SW 1271 (cell line): ENCODE results near the gene TEPSIN.
A peak's percentile ranks its signal among the peaks of the same experiment; 100 is the strongest.

Experiments used
- DNase-seq, 2 experiments: peaks; one replicate each; lab custom pipeline; 2025; lab: John Stamatoyannopoulos, UW

TEPSIN gene

GRCh38 chr17:81250286-81251093, 11.6 kb upstream of the TEPSIN start:
- no peak for DNase-seq

- DNase-seq = no peak
These were observed 10.6 kb upstream of the TEPSIN start for GRCh38 chr17:81249223-81250040.

- DNase-seq = no peak
These were observed 9.8 kb upstream of the TEPSIN start for GRCh38 chr17:81248649-81249048.

GRCh38 chr17:81247339-81247990, 8.6 kb upstream of the TEPSIN start:
- DNase-seq = no peak

- no peak for DNase-seq
These were observed 8.0 kb upstream of the TEPSIN start for GRCh38 chr17:81246679-81247338.

DNA sequence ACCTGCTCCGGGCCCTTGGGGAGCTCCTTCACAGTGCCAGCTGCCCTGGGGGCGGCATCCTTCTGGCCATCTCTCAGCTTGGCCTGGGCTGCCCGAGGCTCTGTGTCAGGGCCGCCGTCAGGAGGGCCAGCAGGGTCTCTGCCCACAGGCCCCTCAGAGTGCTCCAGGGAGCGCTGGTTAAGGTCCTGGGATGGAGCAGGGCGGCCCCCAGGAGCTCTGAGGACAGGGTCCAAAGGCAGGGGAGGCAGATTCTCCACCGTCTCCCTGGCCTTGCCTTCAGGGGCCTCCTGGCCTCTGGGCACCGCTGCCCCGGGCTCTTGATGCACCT, 7.5 kb upstream of the TEPSIN start:
- DNase-seq = no peak

DNA sequence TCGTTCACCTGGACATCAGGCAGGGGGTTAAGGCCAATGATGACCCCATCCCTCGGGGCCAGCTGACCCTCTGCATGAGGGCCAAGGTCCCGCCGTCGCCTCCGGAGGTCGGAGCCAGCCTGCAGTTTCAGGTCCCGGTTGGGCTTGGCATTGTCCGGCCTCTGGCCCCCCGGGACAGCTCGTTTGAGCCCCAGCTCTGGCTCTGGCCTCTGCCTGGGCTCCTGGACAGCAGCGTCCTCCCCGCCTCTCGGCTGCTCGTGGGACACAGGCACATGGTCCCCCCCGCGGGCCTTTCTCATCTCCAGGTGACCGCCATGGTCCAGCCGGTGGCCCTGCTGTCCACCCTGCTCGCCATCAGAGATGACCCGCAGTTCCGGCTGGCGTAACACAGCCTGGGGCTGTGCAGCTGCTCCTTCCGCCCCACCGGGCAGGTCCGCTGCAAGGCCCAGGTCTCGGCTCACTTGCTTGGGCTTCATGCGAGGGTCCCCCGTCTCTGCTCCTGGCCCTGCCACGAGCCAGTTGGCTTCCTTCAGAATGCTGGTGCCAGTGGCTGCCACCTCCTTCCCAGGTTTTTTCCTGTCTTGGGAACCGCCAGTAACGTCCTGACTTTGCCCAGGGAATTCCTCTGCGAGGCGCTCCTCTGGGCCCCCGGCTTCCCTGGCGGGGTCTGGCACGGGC, 6.9 kb upstream of the TEPSIN start:
- DNase-seq = no peak

GRCh38 chr17:81245024-81245664, 6.3 kb upstream of the TEPSIN start:
- no peak for DNase-seq

- DNase-seq = no peak
These were observed 5.6 kb upstream of the TEPSIN start for GRCh38 chr17:81244358-81245023.

DNA sequence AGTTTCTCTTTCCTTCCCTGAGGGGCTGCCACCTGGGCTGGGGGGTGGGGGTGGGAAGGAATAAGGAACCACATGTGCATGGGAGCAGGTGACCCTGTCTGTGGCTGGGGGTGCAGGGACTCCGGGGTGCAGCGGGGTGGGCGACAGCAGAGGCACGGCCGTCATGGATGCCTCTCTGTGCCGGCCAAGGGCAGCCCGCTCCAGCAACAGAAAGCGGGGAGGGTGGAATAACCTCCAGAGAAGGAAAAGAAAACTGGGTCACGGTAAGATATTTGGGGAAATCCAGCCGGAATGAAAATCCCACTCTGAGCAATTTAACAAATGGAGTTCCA, 4.4 kb upstream of the TEPSIN start:
- no peak for DNase-seq

DNA sequence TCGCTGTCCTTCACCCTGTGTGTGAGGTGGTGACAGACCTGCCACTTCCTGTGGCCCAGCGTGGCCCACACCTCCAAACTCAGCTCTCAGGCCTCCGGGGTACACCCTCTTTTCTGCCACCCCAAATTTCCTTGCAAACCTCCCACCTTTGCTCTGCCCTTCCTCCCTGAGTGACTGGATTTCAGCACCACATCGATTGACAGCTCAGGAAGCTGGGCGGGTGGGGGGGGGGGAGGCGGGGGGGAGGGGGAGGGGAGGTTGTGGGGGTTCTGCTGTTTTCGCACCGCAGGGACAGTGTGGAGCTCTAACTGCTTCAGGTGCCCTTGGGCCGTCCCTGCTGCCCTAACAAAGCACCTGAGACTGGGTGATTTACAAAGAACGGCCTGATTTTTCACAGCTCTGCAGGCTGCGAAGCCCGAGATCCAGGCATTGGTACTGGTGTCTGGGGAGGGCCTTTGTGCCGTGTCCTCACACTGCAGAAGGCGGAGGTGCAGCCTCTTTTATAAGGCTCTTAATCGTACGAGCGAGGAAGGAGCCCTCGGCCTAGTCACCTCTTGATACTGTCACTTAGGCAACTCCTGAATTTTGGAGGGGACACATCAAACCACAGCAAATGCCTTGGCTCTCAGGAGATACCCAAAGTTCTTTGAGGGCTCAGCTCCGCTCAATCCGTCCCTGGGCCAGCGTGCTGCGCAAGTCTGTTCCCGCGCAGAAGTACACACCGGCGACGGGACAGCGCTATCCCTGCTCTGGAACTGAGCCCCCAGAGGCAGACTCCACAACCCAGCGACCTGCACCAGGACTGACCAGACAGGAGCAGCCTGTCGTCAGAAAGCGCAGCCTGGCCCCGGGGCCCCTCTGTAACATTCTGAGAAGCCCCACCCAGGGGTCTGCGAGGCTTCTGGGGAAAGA, 3.8 kb upstream of the TEPSIN start:
- no peak for DNase-seq

GRCh38 chr17:81241648-81242420, 3.0 kb upstream of the TEPSIN start:
- peak in 1 of 2 experiments; percentile 24 for DNase-seq

- DNase-seq = no peak
These were observed 2.3 kb upstream of the TEPSIN start for GRCh38 chr17:81241203-81241602.

GRCh38 chr17:81240761-81241160, 1.9 kb upstream of the TEPSIN start:
- no peak for DNase-seq

- DNase-seq = peak in 1 of 2 experiments; percentile 13
These were observed 1.1 kb upstream of the TEPSIN start for GRCh38 chr17:81239714-81240555.

DNA sequence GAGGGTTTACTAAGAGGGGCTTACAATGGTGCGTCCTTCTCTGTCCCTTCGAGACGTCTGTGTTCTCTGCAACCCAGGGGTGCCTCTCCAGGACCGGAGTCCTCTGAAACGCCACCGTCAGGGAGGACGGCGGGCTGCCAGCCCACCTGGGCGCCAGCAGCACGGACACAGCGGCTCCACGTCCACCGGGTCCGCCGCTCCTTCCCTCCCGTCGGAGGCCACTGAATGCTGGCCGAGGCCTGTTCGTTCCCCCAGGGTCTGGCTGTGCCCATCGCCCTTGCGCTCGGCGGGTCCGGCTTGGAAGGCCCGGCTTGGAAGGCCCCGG, 403 bp downstream of the TEPSIN start:
- DNase-seq = no peak

DNA sequence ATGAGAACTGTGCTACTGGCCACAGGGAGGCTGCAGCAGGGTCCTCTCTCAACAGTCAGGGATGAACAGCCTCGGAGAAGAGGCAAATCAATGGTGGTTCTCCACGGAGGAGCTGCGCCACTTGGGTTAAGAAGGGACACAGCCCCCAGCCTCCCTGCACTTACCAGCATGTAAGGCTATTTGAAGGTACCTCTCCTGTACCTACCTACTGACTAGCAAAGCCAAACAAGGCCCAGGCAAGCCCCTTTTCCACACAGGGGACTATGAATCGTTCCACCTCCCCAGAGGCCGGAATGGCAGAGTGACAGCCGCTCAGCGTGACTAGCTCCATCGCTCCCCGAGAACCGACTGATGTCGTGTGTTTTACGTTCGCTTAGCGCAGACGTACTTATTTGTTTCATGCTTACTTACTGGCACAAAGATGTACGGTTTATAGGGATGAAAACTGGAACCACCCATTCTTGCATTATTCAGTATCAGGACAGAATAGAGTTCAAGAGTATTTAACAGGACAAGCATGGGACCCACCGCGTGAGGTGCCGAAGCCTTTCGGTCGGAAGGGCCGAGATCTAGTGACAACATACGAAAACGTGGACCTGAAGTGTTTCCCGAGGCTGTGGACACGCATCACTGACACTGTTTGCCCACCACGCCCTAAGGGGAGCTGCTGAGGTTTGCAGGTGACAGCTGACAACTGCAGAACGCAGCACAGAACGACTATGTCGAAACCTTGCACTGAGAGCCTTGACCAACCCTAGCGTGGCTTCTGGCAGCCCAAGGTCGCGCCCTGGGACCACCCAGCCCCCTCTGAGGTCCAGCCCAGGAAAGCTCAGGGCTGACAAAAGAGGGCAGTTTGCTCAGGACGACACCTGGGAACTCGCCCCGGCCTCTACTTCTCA, 1.0 kb downstream of the TEPSIN start:
- DNase-seq = no peak
